K562 (cell line): ENCODE measurements around the gene SNX25. TPM values are rescaled to one million over a fixed set of nuclear protein-coding genes. Genes with fewer than 3 reads are reported as not detected.

Experiments used
- CCNT2 ChIP-seq: IDR thresholded peaks from 2 replicates; pipeline ENCODE4 v1.6.1; 2011; ENCODE audit warnings: borderline replicate concordance, low read depth, mild to moderate bottlenecking, moderate library complexity, mixed read lengths, low read length; ENCODE audit not compliant: insufficient read length; ENCODE audit errors: extremely low read depth
- E2F6 ChIP-seq, 2 experiments: IDR thresholded peaks; 2 replicates each; pipeline ENCODE4 v1.6.1; 2011; ENCODE audit warnings: borderline replicate concordance in 1 of 2, control low read depth in 1 of 2, low read depth in 1 of 2, low read length in 1 of 2, mild to moderate bottlenecking in 1 of 2, mixed read lengths in 1 of 2, moderate library complexity in 1 of 2; ENCODE audit not compliant: insufficient read depth in 1 of 2, insufficient read length in 1 of 2, poor library complexity in 1 of 2, severe bottlenecking in 1 of 2; ENCODE audit errors: extremely low read depth in 1 of 2
- ETS1 ChIP-seq: conservative IDR thresholded peaks from 2 replicates; pipeline ENCODE4 v1.6.1; 2011; ENCODE audit warnings: low read depth, mild to moderate bottlenecking, low read length; ENCODE audit not compliant: control insufficient read depth
- HNRNPLL ChIP-seq: fragments of 200-400 bp; formaldehyde crosslinking; IDR thresholded peaks from 2 replicates; pipeline ENCODE4 v1.6.1; 2017; ENCODE audit warnings: low read length, low read depth, mild to moderate bottlenecking; ENCODE audit not compliant: poor library complexity, severe bottlenecking
- HSF4 ChIP-seq: fragments of 250-450 bp; sonication (Bioruptor Pico); IDR thresholded peaks from 2 replicates; pipeline ENCODE4 v2.1.2; 2022; ENCODE audit warnings: mild to moderate bottlenecking, moderate library complexity, borderline replicate concordance
- ID3 ChIP-seq, 2 experiments: fragments of 250-450 bp in 1 of 2; fragments of 450-650 bp in 1 of 2; sonication (Bioruptor Pico) in 1 of 2; IDR thresholded peaks; 2 replicates each; pipeline versions ENCODE4 v1.6.1 to v1.8.0; 2016 to 2021; ENCODE audit warnings: mild to moderate bottlenecking in 2 of 2, moderate library complexity in 2 of 2, missing compliant biosample characterization in 1 of 2, missing genetic modification characterization in 1 of 2
- KDM4B ChIP-seq, 2 experiments: fragments of 450-650 bp in 1 of 2; sonication (generic) in 1 of 2; IDR thresholded peaks; 2 replicates each; pipeline ENCODE4 v1.6.1; 2016 to 2017; ENCODE audit warnings: borderline replicate concordance in 2 of 2, antibody characterized with exemption in 1 of 2, low read depth in 1 of 2, mild to moderate bottlenecking in 1 of 2
- PHTF2 ChIP-seq: fragments of 250-450 bp; sonication (Bioruptor Pico); IDR thresholded peaks from 2 replicates; pipeline ENCODE4 v1.5.0; 2021; ENCODE audit warnings: mild to moderate bottlenecking
- PTBP1 ChIP-seq: fragments of 200-400 bp; formaldehyde crosslinking; IDR thresholded peaks from 2 replicates; pipeline ENCODE4 v1.6.1; 2017; ENCODE audit warnings: low read depth, low read length
- SRSF7 ChIP-seq: fragments of 200-400 bp; formaldehyde crosslinking; optimal IDR thresholded peaks from 2 replicates; pipeline ENCODE3; 2017; ENCODE audit warnings: mild to moderate bottlenecking, low read depth, low read length
- TARDBP ChIP-seq: fragments of 450-650 bp; IDR thresholded peaks from 2 replicates; pipeline ENCODE4 v1.6.1; 2016
- TFAP4 ChIP-seq: sonication (generic); formaldehyde crosslinking; IDR thresholded peaks from 2 replicates; pipeline ENCODE4 v1.8.0; 2022; ENCODE audit warnings: missing genetic modification reagents, mild to moderate bottlenecking, moderate library complexity, borderline replicate concordance
- ZC3H11A ChIP-seq: IDR thresholded peaks from 2 replicates; pipeline ENCODE4 v1.6.1; 2012; ENCODE audit warnings: low read depth, low read length, improper control_type of control experiment
- ZKSCAN3 ChIP-seq: fragments of 250-450 bp; sonication (Bioruptor Pico); IDR thresholded peaks from 2 replicates; pipeline ENCODE4 v1.4.0; 2020
- ZNF217 ChIP-seq: sonication (generic); formaldehyde crosslinking; IDR thresholded peaks from 2 replicates; pipeline ENCODE4 v1.8.0; 2022; ENCODE audit warnings: mild to moderate bottlenecking, missing genetic modification reagents
- ZNF224 ChIP-seq: sonication (generic); formaldehyde crosslinking; IDR thresholded peaks from 2 replicates; pipeline ENCODE4 v1.8.0; 2022; ENCODE audit warnings: mild to moderate bottlenecking, missing genetic modification reagents
- ZNF398 ChIP-seq: fragments of 250-450 bp; sonication (Bioruptor Pico); IDR thresholded peaks from 2 replicates; pipeline ENCODE4 v1.8.0; 2021; ENCODE audit warnings: moderate library complexity, mild to moderate bottlenecking, inconsistent platforms
- polyA plus RNA-seq, 8 experiments: library from polyadenylated mRNA; depleted of rRNA in 4 of 8; stranded (reverse) in 5 of 8; unstranded in 3 of 8; fragments of >200 nt; fragmentation: Nextera tagmentation in 2 of 8; fragmentation: Illumina TruSeq in 1 of 8; extraction: Ambion mirVana in 2 of 8; extraction: Trizol in 1 of 8; gene quantifications; 2 replicates each; pipeline versions ENCODE4 v1.2.1 to v1.2.3, GENCODE V29; 2011 to 2014; ENCODE audit warnings: inconsistent platforms in 1 of 8, missing spikeins in 1 of 8
- total RNA-seq, 7 experiments: library from RNA; depleted of rRNA in 6 of 7; stranded (reverse); fragments of >200 nt in 6 of 7; fragmentation: Illumina TruSeq in 2 of 7; extraction: Trizol in 2 of 7; gene quantifications; 2 replicates each; pipeline versions ENCODE4 v1.2.1 to v1.2.3, GENCODE V29; 2011 to 2021; ENCODE audit warnings: low replicate concordance in 1 of 7

The SNX25 gene
- total and polyA plus RNA-seq, 9 of the 15 experiments (the other 6 are each of a cell fraction or from before 2014, with no cell fraction given) = 2.5 to 23.4 (median 13.3) TPM

GRCh38 chr4:185395956-185396723 lies 186.7 kb downstream of the SNX25 start (continued):
- TF ChIP-seq TFAP4 (CRISPR knock-in tag) (peak; percentile 69), ZNF398 (CRISPR knock-in tag) (no peak), E2F6 (IDR thresholded peaks at IDR 0.05; ENCODE audit: borderline replicate concordance in 1 of 2, extremely low read depth in 1 of 2, insufficient read depth in 1 of 2, insufficient read length in 1 of 2, low read depth in 1 of 2, low read length in 1 of 2, poor library complexity in 1 of 2, severe bottlenecking in 1 of 2) (peak; percentile 86), PHTF2 (CRISPR knock-in tag) (no peak), ID3 (CRISPR knock-in tag; IDR thresholded peaks at IDR 0.05) (no peak), ID3 (tag; IDR thresholded peaks at IDR 0.05) (peak; percentile 93), CCNT2 (peak; percentile 91), PTBP1 (0 out of 2 replicates have a peak, but pooled peaks have one; percentile 37), ZNF217 (CRISPR knock-in tag) (no peak), TARDBP (peak; percentile 97), ETS1 (peak; percentile 53; the same call in 1 of the 2 replicates), ZC3H11A (no peak), HSF4 (CRISPR knock-in tag) (no peak), KDM4B (IDR thresholded peaks at IDR 0.05; ENCODE audit: borderline replicate concordance in 2 of 2, low read depth in 1 of 2) (peak in 1 of 2 experiments; percentile 64; a peak in 1 of 4 replicates), ZKSCAN3 (CRISPR knock-in tag) (no peak), HNRNPLL (peak; percentile 94), SRSF7 (no peak), ZNF224 (CRISPR knock-in tag) (peak; percentile 73)
